ENCODE results near the gene GPC6. TPM values are rescaled to one million over a fixed set of nuclear protein-coding genes. Genes with fewer than 3 reads are reported as not detected.

The GPC6 gene
- total and polyA plus RNA-seq, 9 of the 15 experiments (the other 6 are each of a cell fraction or from before 2014, with no cell fraction given): under 0.01 to 0.20 (median 0.01) TPM; not detected in 4

DNA sequence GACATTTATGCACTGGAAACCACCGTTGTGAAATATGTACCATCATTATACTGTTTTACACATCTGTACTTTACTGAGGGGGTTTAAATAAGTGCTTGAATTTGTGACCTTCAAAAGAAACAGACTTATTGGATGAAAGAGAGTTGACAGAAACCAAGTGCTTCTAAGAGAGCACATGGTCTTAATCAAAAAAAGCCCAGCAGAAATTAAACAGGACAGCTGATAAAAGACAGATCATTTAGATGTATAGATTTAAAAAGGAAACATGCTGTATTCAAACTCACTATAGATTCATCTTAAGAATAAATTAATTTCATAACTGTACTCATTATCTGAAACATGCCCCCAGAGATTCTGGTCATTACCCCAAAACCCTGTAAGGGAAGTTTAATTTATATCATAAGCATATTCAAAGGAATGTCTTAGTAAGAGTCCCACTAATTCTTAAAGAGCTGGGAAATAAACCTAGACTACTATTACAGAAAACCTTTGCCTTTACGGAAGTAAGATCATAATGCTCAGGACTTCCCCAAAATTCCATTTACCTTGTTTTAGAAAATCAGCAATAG, 831.1 kb downstream of the GPC6 start:
- ChIA-PET POLR2A (no interaction called here), CTCF (ENCODE audit: low intra/inter-chr PET ratio) (no interaction called here)
- Histone ChIP-seq H3K27me3 (ENCODE audit: control insufficient read depth in 2 of 2, insufficient read depth in 2 of 2, low read length in 2 of 2) (no peaks in the 10 kb centered on the region), H3K9ac (ENCODE audit: insufficient read depth in 1 of 2, low read depth in 2 of 2, low read length in 2 of 2) (no peak overlapping the region), H3K4me2 (ENCODE audit: insufficient read depth, low read length) (no peak overlapping the region), H2AFZ (ENCODE audit: low read depth, low read length) (no peak overlapping the region), H3K36me3 (ENCODE audit: control insufficient read depth, insufficient read depth, low read length) (no peaks in the 10 kb centered on the region), H3K27ac (ENCODE audit: extremely low read depth, low read depth, low read length) (no peak overlapping the region), H3K4me3 (no peak overlapping the region), H3K9me1 (ENCODE audit: control insufficient read depth, insufficient read depth, low read length) (no peaks in the 10 kb centered on the region), H3K4me1 (replicated peaks in 1 of 2; ENCODE audit: control insufficient read depth in 2 of 2, insufficient read depth in 2 of 2, low read length in 2 of 2) (no peaks in the 10 kb centered on the region), H3K79me2 (ENCODE audit: control insufficient read depth, insufficient read depth, low read length) (no peaks in the 10 kb centered on the region), H3K9me3 (replicated peaks; ENCODE audit: control insufficient read depth, insufficient read depth, low read depth, low read length) (no peaks in the 10 kb centered on the region; the same call in 1 of the 2 replicates), H4K20me1 (replicated peaks; ENCODE audit: control insufficient read depth, insufficient read depth, low read length) (no peaks in the 10 kb centered on the region)
- DNase-seq (ENCODE audit: extremely low read depth in 1 of 4, low spot score in 3 of 4) (no peak), ATAC-seq (no peak), FAIRE-seq (no peak)
- BruUV-seq (replicated peaks): no TSS peak
- intact Hi-C loops (cut with micrococcal nuclease): no loop called here
- in situ Hi-C loops (cut with MboI): no loop called here
- TF ChIP-seq PHTF2 (CRISPR knock-in tag; IDR thresholded peaks at IDR 0.05) (no peak), ZNF717 (CRISPR knock-in tag; IDR thresholded peaks at IDR 0.05) (no peak), ATF3 (IDR thresholded peaks at IDR 0.05) (no peak), ATF3 (CRISPR knock-in tag; conservative IDR thresholded peaks at IDR 0.05) (no peak), ZNF384 (IDR thresholded peaks at IDR 0.05; ENCODE audit: low read depth, low read length) (no peak), ZNF551 (CRISPR knock-in tag; IDR thresholded peaks at IDR 0.05) (no peak), CGGBP1 (CRISPR knock-in tag; IDR thresholded peaks at IDR 0.05) (no peak), ZNF785 (CRISPR knock-in tag; IDR thresholded peaks at IDR 0.05) (no peak), GTF2E2 (tag; IDR thresholded peaks at IDR 0.05) (no peak), NFIC (IDR thresholded peaks at IDR 0.05) (no peak)
- TF ChIP-seq, protein P1, sequence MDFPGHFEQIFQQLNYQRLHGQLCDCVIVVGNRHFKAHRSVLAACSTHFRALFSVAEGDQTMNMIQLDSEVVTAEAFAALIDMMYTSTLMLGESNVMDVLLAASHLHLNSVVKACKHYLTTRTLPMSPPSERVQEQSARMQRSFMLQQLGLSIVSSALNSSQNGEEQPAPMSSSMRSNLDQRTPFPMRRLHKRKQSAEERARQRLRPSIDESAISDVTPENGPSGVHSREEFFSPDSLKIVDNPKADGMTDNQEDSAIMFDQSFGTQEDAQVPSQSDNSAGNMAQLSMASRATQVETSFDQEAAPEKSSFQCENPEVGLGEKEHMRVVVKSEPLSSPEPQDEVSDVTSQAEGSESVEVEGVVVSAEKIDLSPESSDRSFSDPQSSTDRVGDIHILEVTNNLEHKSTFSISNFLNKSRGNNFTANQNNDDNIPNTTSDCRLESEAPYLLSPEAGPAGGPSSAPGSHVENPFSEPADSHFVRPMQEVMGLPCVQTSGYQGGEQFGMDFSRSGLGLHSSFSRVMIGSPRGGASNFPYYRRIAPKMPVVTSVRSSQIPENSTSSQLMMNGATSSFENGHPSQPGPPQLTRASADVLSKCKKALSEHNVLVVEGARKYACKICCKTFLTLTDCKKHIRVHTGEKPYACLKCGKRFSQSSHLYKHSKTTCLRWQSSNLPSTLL (IDR thresholded peaks at IDR 0.05): no peak
- WGBS (ENCODE audit: insufficient coverage, low coverage, missing lambda C conversion rate): 0% methylated on average over 2 of the region's 2 CpGs
